Cardiac fibroblast (primary cell): ENCODE results near the gene NKX1-2.

Source experiments
- DNase-seq, 2 donors: peaks; one replicate each; pipeline versions ENCODE4 v3.0.0 to v3.0.0-alpha.2; 2010; ENCODE audit warnings: low read depth in 2 of 2
- H3K4me3 ChIP-seq, 2 donors: replicated peaks in 1 of 2; 1 replicate in 1 of 2; 2 replicates in 1 of 2; pipeline ENCODE4 v1.5.1; 2011; ENCODE audit warnings: low read depth in 2 of 2, low read length in 2 of 2, mild to moderate bottlenecking in 2 of 2, moderate library complexity in 1 of 2
- CTCF ChIP-seq: IDR thresholded peaks from one replicate; pipeline ENCODE4 v1.5.1; 2011; ENCODE audit warnings: low read depth, mild to moderate bottlenecking, low read length, inconsistent platforms

The NKX1-2 gene

GRCh38 chr10:124469956-124470484, 20.2 kb upstream of the NKX1-2 start:
- no peak for DNase-seq
- H3K4me3 ChIP-seq = no peak overlapping the region
- TF ChIP-seq CTCF = no peak

GRCh38 chr10:124468624-124469023, 18.8 kb upstream of the NKX1-2 start:
- H3K4me3 ChIP-seq = no peak overlapping the region
- no peak for DNase-seq
- no peak for TF ChIP-seq CTCF

GRCh38 chr10:124467165-124467564, 17.3 kb upstream of the NKX1-2 start:
- H3K4me3 ChIP-seq = no peak overlapping the region
- DNase-seq = no peak
- no peak for TF ChIP-seq CTCF

GRCh38 chr10:124465777-124466488, 16.1 kb upstream of the NKX1-2 start:
- TF ChIP-seq CTCF = no peak
- H3K4me3 ChIP-seq = no peak overlapping the region
- DNase-seq = no peak

GRCh38 chr10:124465003-124465776, 15.4 kb upstream of the NKX1-2 start:
- no peak for DNase-seq
- TF ChIP-seq CTCF = no peak
- H3K4me3 ChIP-seq = no peak overlapping the region

GRCh38 chr10:124464028-124464965, 14.5 kb upstream of the NKX1-2 start:
- TF ChIP-seq CTCF = no peak
- no peak overlapping the region for H3K4me3 ChIP-seq
- DNase-seq = no peak
